K562 (cell line): ENCODE data around the gene SERINC3. TPM values are rescaled to one million over a fixed set of nuclear protein-coding genes. Genes with fewer than 3 reads are reported as not detected.

Experiments
- ATAC-seq: fragments of 200-7000 bp; cut with Tn5 transposase; 3 replicates; pipeline ENCODE4 v1.9.1; 2020; ENCODE audit warnings: moderate library complexity
- BruUV-seq: library from RNA; stranded (reverse); fragments of 400-500 nt; replicated peaks from 2 replicates; lab custom pipeline; 2021; lab: Mats Ljungman, UMichigan
- CTCF ChIA-PET: fragments of 300-600 bp; formaldehyde crosslinking; extraction: SDS; loops from one replicate; lab custom pipeline; 2021; ENCODE audit warnings: low intra/inter-chr PET ratio; lab: Yijun Ruan, JAX
- POLR2A ChIA-PET: fragments of 300-600, 350-650 bp; sonication (Branson Sonifier 250); formaldehyde crosslinking; extraction: SDS; loops from one replicate; lab custom pipeline; 2021; ENCODE audit warnings: antibody characterized with exemption, inconsistent platforms; lab: Yijun Ruan, JAX
- DNase-seq, 4 experiments: peaks; one replicate each; pipeline versions ENCODE4 v3.0.0 to v3.0.0-alpha.2; 2011 to 2018; ENCODE audit warnings: low spot score in 3 of 4, mixed read lengths in 3 of 4; ENCODE audit errors: extremely low read depth in 1 of 4
- FAIRE-seq: peaks from 2 replicates; lab custom pipeline; 2011; peaks lifted over from hg19 to GRCh38; lab: Jason Lieb, UNC
- H2AFZ ChIP-seq: 2 replicates; pipeline ENCODE4 v1.6.0; 2011; ENCODE audit warnings: low read depth, low read length, control low read depth, inconsistent platforms
- H3K27ac ChIP-seq: fragments of 200-600 bp; 3 replicates; pipeline ENCODE4 v1.8.0; 2011; ENCODE audit warnings: low read depth, mild to moderate bottlenecking, control low read depth, inconsistent platforms, low read length, moderate library complexity, mixed read lengths; ENCODE audit errors: extremely low read depth
- H3K27me3 ChIP-seq, 2 experiments: fragments of 300-600 bp in 1 of 2; 2 replicates in 1 of 2; 3 replicates in 1 of 2; pipeline versions ENCODE4 v1.6.0 to v1.8.0; 2011; ENCODE audit warnings: inconsistent platforms in 2 of 2, low read length in 2 of 2, mild to moderate bottlenecking in 1 of 2, mixed read lengths in 1 of 2, moderate library complexity in 1 of 2; ENCODE audit not compliant: control insufficient read depth in 2 of 2, insufficient read depth in 2 of 2
- H3K36me3 ChIP-seq: fragments of 300-600 bp; 3 replicates; pipeline ENCODE4 v1.8.0; 2011; ENCODE audit warnings: mild to moderate bottlenecking, low read length, inconsistent platforms; ENCODE audit not compliant: control insufficient read depth, insufficient read depth
- H3K4me1 ChIP-seq, 2 experiments: fragments of 200-600 bp in 1 of 2; replicated peaks in 1 of 2; 2 replicates in 1 of 2; 3 replicates in 1 of 2; pipeline versions ENCODE4 v1.5.1 to v1.8.0; 2011; ENCODE audit warnings: inconsistent platforms in 2 of 2, low read length in 2 of 2, mild to moderate bottlenecking in 1 of 2, mixed read lengths in 1 of 2, moderate library complexity in 1 of 2; ENCODE audit not compliant: control insufficient read depth in 2 of 2, insufficient read depth in 2 of 2
- H3K4me2 ChIP-seq: 2 replicates; pipeline ENCODE4 v1.6.1; 2011; ENCODE audit warnings: low read length, control low read depth, inconsistent platforms, mixed read lengths; ENCODE audit not compliant: insufficient read depth
- H3K4me3 ChIP-seq: fragments of 200-600 bp; sonication (generic), shearing (Covaris generic); 2 replicates; pipeline ENCODE4 v1.5.1; 2016; ENCODE audit warnings: control low read depth, inconsistent platforms
- H3K79me2 ChIP-seq: fragments of 200-600 bp; 3 replicates; pipeline ENCODE4 v1.8.0; 2011; ENCODE audit warnings: low read length, inconsistent platforms; ENCODE audit not compliant: control insufficient read depth, insufficient read depth
- H3K9ac ChIP-seq, 2 experiments: 2 replicates each; pipeline versions ENCODE4 v1.6.0 to v1.6.1; 2011; ENCODE audit warnings: low read depth in 2 of 2, low read length in 2 of 2, control low read depth in 1 of 2, inconsistent platforms in 1 of 2, mild to moderate bottlenecking in 1 of 2, mixed read lengths in 1 of 2; ENCODE audit not compliant: insufficient read depth in 1 of 2
- H3K9me1 ChIP-seq: one replicate; pipeline ENCODE4 v1.6.0; 2011; ENCODE audit warnings: inconsistent platforms, mild to moderate bottlenecking, low read length, moderate library complexity; ENCODE audit not compliant: control insufficient read depth, insufficient read depth
- H3K9me3 ChIP-seq: replicated peaks from 2 replicates; pipeline ENCODE4 v1.5.1; 2011; ENCODE audit warnings: low read depth, low read length, inconsistent platforms; ENCODE audit not compliant: control insufficient read depth, insufficient read depth
- H4K20me1 ChIP-seq: replicated peaks from 2 replicates; pipeline ENCODE4 v1.6.1; 2011; ENCODE audit warnings: low read length, inconsistent platforms, mixed read lengths; ENCODE audit not compliant: control insufficient read depth, insufficient read depth
- ATF2 ChIP-seq: sonication (generic); formaldehyde crosslinking; IDR thresholded peaks from 2 replicates; pipeline ENCODE4 v1.8.1; 2022; ENCODE audit warnings: missing genetic modification reagents
- BRCA1 ChIP-seq, 2 experiments: fragments of 450-650 bp in 1 of 2; sonication (generic) in 1 of 2; formaldehyde crosslinking in 1 of 2; IDR thresholded peaks; 2 replicates each; pipeline versions ENCODE4 v1.5.0 to v1.6.1; 2017 to 2020; ENCODE audit warnings: mild to moderate bottlenecking in 1 of 2, missing genetic modification reagents in 1 of 2
- CBX2 ChIP-seq: fragments of 200-600 bp; sonication (generic); IDR thresholded peaks from one replicate; pipeline ENCODE4 v1.6.1; 2012; ENCODE audit warnings: mild to moderate bottlenecking, low read length, inconsistent platforms; ENCODE audit not compliant: insufficient read depth, poor library complexity, severe bottlenecking
- CHAMP1 ChIP-seq: fragments of 450-650 bp; IDR thresholded peaks from 2 replicates; pipeline ENCODE4 v1.6.1; 2016; ENCODE audit warnings: mild to moderate bottlenecking
- FOXA3 ChIP-seq, 2 experiments: fragments of 450-650 bp in 1 of 2; sonication (generic) in 1 of 2; formaldehyde crosslinking; IDR thresholded peaks in 1 of 2; conservative IDR thresholded peaks in 1 of 2; 2 replicates each; pipeline versions ENCODE4 v1.4.0 to v1.8.0; 2020 to 2022; ENCODE audit warnings: mild to moderate bottlenecking in 2 of 2, missing genetic modification reagents in 1 of 2
- HNRNPH1 ChIP-seq: fragments of 200-400 bp; formaldehyde crosslinking; optimal IDR thresholded peaks from 2 replicates; pipeline ENCODE3; 2017; ENCODE audit warnings: low read depth, mild to moderate bottlenecking, low read length, moderate library complexity
- PML ChIP-seq: IDR thresholded peaks from 2 replicates; pipeline ENCODE4 v1.6.1; 2012; ENCODE audit warnings: low read length, inconsistent platforms
- RHOXF2B ChIP-seq: fragments of 250-450 bp; sonication (Bioruptor Pico); conservative IDR thresholded peaks from 2 replicates; pipeline ENCODE4 v1.5.1; 2021
- SIN3A ChIP-seq, 2 experiments: fragments of 150-350 bp in 1 of 2; IDR thresholded peaks; 2 replicates each; pipeline ENCODE4 v1.6.1; 2011 to 2016; ENCODE audit warnings: borderline replicate concordance in 2 of 2, low read depth in 2 of 2, low read length in 2 of 2, mild to moderate bottlenecking in 2 of 2, moderate library complexity in 2 of 2; ENCODE audit not compliant: control insufficient read depth in 1 of 2
- SIRT6 ChIP-seq: IDR thresholded peaks from one replicate; pipeline ENCODE4 v1.6.1; 2012; ENCODE audit warnings: low read depth, mild to moderate bottlenecking, control low read depth, inconsistent platforms, low read length, moderate library complexity
- TCF7L2 ChIP-seq: fragments of 150-350 bp; IDR thresholded peaks from 2 replicates; pipeline ENCODE4 v1.6.1; 2016; ENCODE audit warnings: low read depth, mild to moderate bottlenecking, low read length, moderate library complexity
- THRAP3 ChIP-seq: fragments of 450-650 bp; IDR thresholded peaks from 2 replicates; pipeline ENCODE4 v1.6.1; 2016; ENCODE audit warnings: mild to moderate bottlenecking, inconsistent platforms, borderline replicate concordance
- ZNF347 ChIP-seq: fragments of 450-650 bp; formaldehyde crosslinking; IDR thresholded peaks from 2 replicates; pipeline ENCODE4 v1.4.0; 2020; ENCODE audit warnings: low read depth, mild to moderate bottlenecking, moderate library complexity
- ZSCAN29 ChIP-seq: fragments of 450-650 bp; IDR thresholded peaks from 2 replicates; pipeline ENCODE4 v1.6.1; 2017
- WGBS: fragments of 100-300 bp; shearing (Covaris generic); methylation state at CpG from one replicate; pipeline ENCODE4 v1.1.6; 2016; ENCODE audit warnings: low coverage, mixed read lengths; ENCODE audit not compliant: insufficient coverage; ENCODE audit errors: missing lambda C conversion rate; 5-methylcytosine and 5-hydroxymethylcytosine counted together
- in situ Hi-C: fragments of 300-500 bp; cut with MboI; formaldehyde crosslinking; loops from 4 replicates; pipeline ENCODE4 v1.15.0; 2018; ENCODE audit warnings: inconsistent platforms, mixed read lengths
- intact Hi-C: fragments of 100-400 bp; cut with micrococcal nuclease; formaldehyde crosslinking; loops from 2 replicates; pipeline ENCODE4 v1.14.2; 2022
- polyA plus RNA-seq, 8 experiments: library from polyadenylated mRNA; depleted of rRNA in 4 of 8; stranded (reverse) in 5 of 8; unstranded in 3 of 8; fragments of >200 nt; fragmentation: Nextera tagmentation in 2 of 8; fragmentation: Illumina TruSeq in 1 of 8; extraction: Ambion mirVana in 2 of 8; extraction: Trizol in 1 of 8; gene quantifications; 2 replicates each; pipeline versions ENCODE4 v1.2.1 to v1.2.3, GENCODE V29; 2011 to 2014; ENCODE audit warnings: inconsistent platforms in 1 of 8, missing spikeins in 1 of 8
- total RNA-seq, 7 experiments: library from RNA; depleted of rRNA in 6 of 7; stranded (reverse); fragments of >200 nt in 6 of 7; fragmentation: Illumina TruSeq in 2 of 7; extraction: Trizol in 2 of 7; gene quantifications; 2 replicates each; pipeline versions ENCODE4 v1.2.1 to v1.2.3, GENCODE V29; 2011 to 2021; ENCODE audit warnings: low replicate concordance in 1 of 7

Gene SERINC3
- total and polyA plus RNA-seq, 9 of the 15 experiments (the other 6 are each of a cell fraction or from before 2014, with no cell fraction given) = 24.7 to 107 (median 48.8) TPM

- TF ChIP-seq FOXA3 (CRISPR knock-in tag; conservative IDR thresholded peaks at IDR 0.05 in 1 of 2, IDR thresholded peaks at IDR 0.05 in 1 of 2) (no peak), ZSCAN29 (no peak)
Measured at GRCh38 chr20:44489931-44490330, 31.9 kb downstream of the SERINC3 start (continued).

- Histone ChIP-seq H3K36me3 (peaks cover 73% of the 10 kb centered on the region; the same call in 2 of the 3 replicates), H3K9me1 (no peaks in the 10 kb centered on the region), H3K4me3 (no peak overlapping the region), H3K27ac (no peak overlapping the region), H3K9me3 (no peaks in the 10 kb centered on the region), H3K27me3 (no peaks in the 10 kb centered on the region), H3K9ac (no peak overlapping the region), H3K79me2 (no peaks in the 10 kb centered on the region), H2AFZ (no peak overlapping the region), H3K4me2 (no peak overlapping the region), H4K20me1 (peaks cover 3% of the 10 kb centered on the region; the same call in 1 of the 2 replicates), H3K4me1 (no peaks in the 10 kb centered on the region; a peak in 2 of 5 replicates)
- ATAC-seq (no peak), DNase-seq (no peak), FAIRE-seq (no peak)
- ChIA-PET CTCF (no interaction called here), POLR2A (no interaction called here)
- intact Hi-C loops = no loop called here
- in situ Hi-C loops = no loop called here
- WGBS = 82% methylated on average over 9 of the region's 9 CpGs
- no TSS peak for BruUV-seq
- TF ChIP-seq THRAP3 (no peak), TCF7L2 (no peak), CBX2 (no peak), PML (no peak), ZNF347 (no peak), HNRNPH1 (no peak), SIRT6 (no peak), SIN3A (IDR thresholded peaks at IDR 0.05; ENCODE audit: borderline replicate concordance in 2 of 2, control insufficient read depth in 1 of 2, low read depth in 2 of 2, low read length in 2 of 2) (no peak), RHOXF2B (CRISPR knock-in tag) (no peak), ATF2 (no peak), CHAMP1 (no peak), BRCA1 (IDR thresholded peaks at IDR 0.05) (no peak), BRCA1 (CRISPR knock-in tag; IDR thresholded peaks at IDR 0.05) (no peak)
Measured at GRCh38 chr20:44489223-44489622, 32.6 kb downstream of the SERINC3 start.
